IMR-90 (cell line): ENCODE measurements around the gene STX18. TPM values are rescaled to one million over a fixed set of nuclear protein-coding genes. Genes with fewer than 3 reads are reported as not detected.

Experiments used
- ATAC-seq: fragments of 200-7000 bp; cut with Tn5 transposase; 2 replicates; pipeline ENCODE4 v1.9.1; 2020; ENCODE audit warnings: low read depth, mild to moderate bottlenecking, moderate library complexity
- BruUV-seq: library from RNA; stranded (reverse); fragments of 400-500 nt; replicated peaks from 2 replicates; lab custom pipeline; 2021; lab: Mats Ljungman, UMichigan
- CTCF ChIA-PET: fragments of 300-600 bp; formaldehyde crosslinking; extraction: SDS; loops from one replicate; lab custom pipeline; 2021; ENCODE audit warnings: antibody characterized with exemption; lab: Yijun Ruan, JAX
- POLR2A ChIA-PET: fragments of 300-600 bp; sonication (Branson Sonifier 250); formaldehyde crosslinking; loops from one replicate; lab custom pipeline; 2022; ENCODE audit warnings: antibody characterized with exemption; ENCODE audit not compliant: unreplicated experiment; lab: Charles Lee
- DNase-seq: peaks from one replicate; pipeline ENCODE4 v3.0.0; 2013
- H2AFZ ChIP-seq: replicated peaks from 2 replicates; pipeline ENCODE3; 2013; ENCODE audit warnings: low read length, mild to moderate bottlenecking; ENCODE audit not compliant: poor library complexity
- H2AK5ac ChIP-seq: 2 replicates; pipeline ENCODE4 v1.6.1; 2013; ENCODE audit warnings: low read depth, low read length, inconsistent platforms
- H2AK9ac ChIP-seq: replicated peaks from 2 replicates; pipeline ENCODE3; 2013; ENCODE audit warnings: mild to moderate bottlenecking, low read depth, low read length, moderate library complexity; ENCODE audit not compliant: poor library complexity
- H2BK120ac ChIP-seq: 2 replicates; pipeline ENCODE4 v1.6.1; 2013; ENCODE audit warnings: low read depth, low read length, inconsistent platforms
- H2BK15ac ChIP-seq: 3 replicates; pipeline ENCODE4 v1.6.1; 2013; ENCODE audit warnings: low read depth, low read length, inconsistent platforms
- H2BK20ac ChIP-seq: 2 replicates; pipeline ENCODE4 v1.6.1; 2013; ENCODE audit warnings: low read depth, mild to moderate bottlenecking, inconsistent platforms, low read length, moderate library complexity
- H2BK5ac ChIP-seq: 2 replicates; pipeline ENCODE4 v1.6.1; 2013; ENCODE audit warnings: mild to moderate bottlenecking, low read depth, low read length, inconsistent platforms; ENCODE audit not compliant: poor library complexity, severe bottlenecking
- H3K14ac ChIP-seq: replicated peaks from 2 replicates; pipeline ENCODE4 v1.6.1; 2013; ENCODE audit warnings: low read depth, low read length, inconsistent platforms
- H3K18ac ChIP-seq: 2 replicates; pipeline ENCODE4 v1.6.1; 2013; ENCODE audit warnings: low read depth, low read length, control low read depth
- H3K23ac ChIP-seq: 2 replicates; pipeline ENCODE4 v1.6.1; 2013; ENCODE audit warnings: low read depth, low read length, inconsistent platforms
- H3K27ac ChIP-seq: 2 replicates; pipeline ENCODE4 v1.5.1; 2013; ENCODE audit warnings: mild to moderate bottlenecking, control low read depth, low read length; ENCODE audit not compliant: insufficient read depth
- H3K27me3 ChIP-seq: 2 replicates; pipeline ENCODE4 v1.6.1; 2013; ENCODE audit warnings: low read length; ENCODE audit not compliant: control insufficient read depth, insufficient read depth
- H3K36me3 ChIP-seq: 2 replicates; pipeline ENCODE4 v1.6.1; 2013; ENCODE audit warnings: low read length, mixed read lengths; ENCODE audit not compliant: control insufficient read depth, insufficient read depth
- H3K4ac ChIP-seq: 2 replicates; pipeline ENCODE4 v1.6.1; 2013; ENCODE audit warnings: low read depth, low read length, inconsistent platforms
- H3K4me1 ChIP-seq: 2 replicates; pipeline ENCODE4 v1.6.1; 2013; ENCODE audit warnings: low read length, mixed read lengths; ENCODE audit not compliant: control insufficient read depth, insufficient read depth
- H3K4me2 ChIP-seq: 2 replicates; pipeline ENCODE4 v1.6.1; 2013; ENCODE audit warnings: low read depth, mild to moderate bottlenecking, control low read depth, low read length, moderate library complexity
- H3K4me3 ChIP-seq: 2 replicates; pipeline ENCODE4 v1.5.1; 2013; ENCODE audit warnings: low read depth, mild to moderate bottlenecking, control low read depth, low read length, moderate library complexity; ENCODE audit not compliant: insufficient read depth
- H3K56ac ChIP-seq: 2 replicates; pipeline ENCODE4 v1.6.1; 2013; ENCODE audit warnings: low read length, inconsistent platforms; ENCODE audit not compliant: insufficient read depth; ENCODE audit errors: extremely low read depth
- H3K79me1 ChIP-seq, 2 experiments: 2 replicates each; pipeline ENCODE4 v1.6.1; 2013; ENCODE audit warnings: low read length in 2 of 2, inconsistent platforms in 1 of 2, low read depth in 1 of 2
- H3K9ac ChIP-seq: 2 replicates; pipeline ENCODE4 v1.6.1; 2013; ENCODE audit warnings: low read depth, low read length, control low read depth
- H3K9me1 ChIP-seq: 2 replicates; pipeline ENCODE4 v1.6.1; 2013; ENCODE audit warnings: low read length, inconsistent platforms; ENCODE audit not compliant: insufficient read depth
- H3K9me3 ChIP-seq: 2 replicates; pipeline ENCODE4 v1.6.1; 2013; ENCODE audit warnings: low read length; ENCODE audit not compliant: control insufficient read depth, insufficient read depth
- H4K20me1 ChIP-seq: 2 replicates; pipeline ENCODE4 v1.6.1; 2013; ENCODE audit warnings: low read length, inconsistent platforms; ENCODE audit not compliant: insufficient read depth
- H4K5ac ChIP-seq: 2 replicates; pipeline ENCODE4 v1.6.1; 2013; ENCODE audit warnings: mild to moderate bottlenecking, low read depth, low read length, control low read depth
- H4K8ac ChIP-seq, 2 experiments: 2 replicates each; pipeline ENCODE4 v1.6.1; 2013; ENCODE audit warnings: low read depth in 2 of 2, low read length in 2 of 2, control low read depth in 1 of 2, inconsistent platforms in 1 of 2
- H4K91ac ChIP-seq: 2 replicates; pipeline ENCODE4 v1.6.1; 2013; ENCODE audit warnings: low read depth, low read length, inconsistent platforms; ENCODE audit not compliant: insufficient read depth
- CEBPB ChIP-seq: IDR thresholded peaks from 2 replicates; pipeline ENCODE4 v1.6.1; 2012; ENCODE audit warnings: low read depth, low read length, improper control_type of control experiment
- CHD1 ChIP-seq: IDR thresholded peaks from 2 replicates; pipeline ENCODE4 v1.6.1; 2012; ENCODE audit warnings: low read depth, low read length, improper control_type of control experiment
- WGBS, 2 experiments: methylation state at CpG; one replicate each; pipeline versions ENCODE4 v1.1.5 to v1.1.7; 2013; ENCODE audit warnings: missing lambda C conversion rate in 2 of 2; ENCODE audit not compliant: insufficient read length in 1 of 2; ENCODE audit errors: extremely low coverage in 2 of 2; 5-methylcytosine and 5-hydroxymethylcytosine counted together
- dilution Hi-C: fragments of 300-500 bp; cut with HindIII; formaldehyde crosslinking; loops from one replicate; pipeline ENCODE4 v1.14.3; 2018; ENCODE audit warnings: low sequenced_read_pairs; ENCODE audit not compliant: unreplicated experiment
- in situ Hi-C: fragments of 300-500 bp; cut with MboI; formaldehyde crosslinking; loops from 3 replicates; pipeline ENCODE4 v1.14.3; 2019; ENCODE audit warnings: low sequenced_read_pairs, inconsistent platforms, mixed read lengths
- intact Hi-C: fragments of 100-400 bp; cut with micrococcal nuclease; formaldehyde crosslinking; loops from 2 replicates; pipeline ENCODE4 v1.10.0; 2022
- polyA plus RNA-seq, 3 experiments: library from polyadenylated mRNA; depleted of rRNA; stranded (reverse); fragments of >200 nt; gene quantifications; 2 replicates each; pipeline ENCODE4 v1.2.3, GENCODE V29; 2012; ENCODE audit warnings: low replicate concordance in 1 of 3
- total RNA-seq: library from RNA; depleted of rRNA; stranded (reverse); fragments of >200 nt; gene quantifications from 2 replicates; pipeline ENCODE4 v1.2.3, GENCODE V29; 2012

The STX18 gene
- total and polyA plus RNA-seq, 2 of the 4 experiments (the other 2 are of a cell fraction), result 20.1 to 23.4 TPM

- no TSS peak for BruUV-seq
Observed at GRCh38 chr4:4425119-4425690, 116.6 kb downstream of the STX18 start.

More at GRCh38 chr4:4425119-4425690, 116.6 kb downstream of the STX18 start:
- Histone ChIP-seq H3K79me1 (peaks cover 4% of the 10 kb centered on the region in 2 experiments; a peak in 1 of 4 replicates), H3K4me3 (no peak overlapping the region), H3K14ac (no peak overlapping the region), H2BK15ac (no peak overlapping the region), H3K27me3 (no peaks in the 10 kb centered on the region), H3K9me1 (peaks cover 8% of the 10 kb centered on the region; the same call in 1 of the 2 replicates), H3K9me3 (no peaks in the 10 kb centered on the region), H3K4me2 (no peak overlapping the region), H3K36me3 (peaks cover 21% of the 10 kb centered on the region), H4K20me1 (no peaks in the 10 kb centered on the region), H4K91ac (no peak overlapping the region), H4K5ac (no peak overlapping the region), H2AK9ac (no peak overlapping the region), H2AFZ (no peak overlapping the region), H2AK5ac (no peak overlapping the region), H2BK5ac (no peak overlapping the region), H2BK20ac (no peak overlapping the region), H3K27ac (no peak overlapping the region), H3K4ac (no peak overlapping the region), H3K4me1 (peaks cover 4% of the 10 kb centered on the region; the same call in 1 of the 2 replicates), H3K18ac (no peak overlapping the region), H3K9ac (no peak overlapping the region), H4K8ac (no peak overlapping the region), H2BK120ac (no peak overlapping the region), H3K56ac (no peak overlapping the region), H3K23ac (no peak overlapping the region)
- intact Hi-C loops, result no loop called here
- DNase-seq (peak; percentile 11), ATAC-seq (no peak)
- ChIA-PET CTCF (no interaction called here), POLR2A (no interaction called here)
- 87% methylated on average over 10 of the region's 13 CpGs; no CpG with 5 or more reads in 1 of the 2 experiments for WGBS, 2 experiments
- in situ Hi-C loops, result no loop called here
- dilution Hi-C loops, result no loop called here
- TF ChIP-seq CHD1 (no peak), CEBPB (0 out of 2 replicates have a peak, but pooled peaks have one; percentile 13)
